Uterus (tissue), 4 donors: ENCODE data around the gene ITPR1. TPM values are rescaled to one million over a fixed set of nuclear protein-coding genes. Genes with fewer than 3 reads are reported as not detected.

Source experiments
- DNase-seq, 2 donors: peaks; one replicate each; pipeline ENCODE4 v3.0.0-alpha.2; 2019 to 2020
- H3K27ac ChIP-seq, 2 donors: fragments of 200-600 bp; sonication (generic); 1 replicate in 1 of 2; 2 replicates in 1 of 2; pipeline ENCODE4 v1.5.1; 2016 to 2018
- H3K27me3 ChIP-seq, 2 donors: fragments of 200-600 bp; sonication (generic); one replicate each; pipeline ENCODE4 v1.5.1; 2018 to 2019; ENCODE audit warnings: control low read depth in 1 of 2
- H3K36me3 ChIP-seq, 2 donors: fragments of 200-600 bp; sonication (generic); one replicate each; pipeline ENCODE4 v1.5.1; 2019; ENCODE audit warnings: control low read depth in 1 of 2
- H3K4me1 ChIP-seq, 2 donors: fragments of 200-600 bp; sonication (generic); one replicate each; pipeline ENCODE4 v1.5.1; 2018 to 2019; ENCODE audit warnings: control low read depth in 1 of 2
- H3K4me3 ChIP-seq, 2 donors: fragments of 200-600 bp; sonication (generic); 1 replicate in 1 of 2; 2 replicates in 1 of 2; pipeline ENCODE4 v1.5.1; 2018 to 2019; ENCODE audit warnings: mild to moderate bottlenecking in 1 of 2
- H3K9me3 ChIP-seq, 2 donors: fragments of 200-600 bp; sonication (generic); one replicate each; pipeline ENCODE4 v1.5.1; 2019; ENCODE audit warnings: control low read depth in 1 of 2
- POLR2A ChIP-seq, 2 donors: fragments of 450-650 bp; IDR thresholded peaks; one replicate each; pipeline ENCODE4 v1.6.1; 2016; ENCODE audit warnings: antibody characterized with exemption in 2 of 2, mild to moderate bottlenecking in 1 of 2, moderate library complexity in 1 of 2
- intact Hi-C: fragments of 100-400 bp; cut with DNase I; formaldehyde crosslinking; loops from one replicate; pipeline ENCODE4 v1.15.1; 2023; ENCODE audit warnings: low total_unique reads
- total RNA-seq, 4 donors: library from RNA; depleted of rRNA in 3 of 4; stranded (reverse); fragments of >200 nt in 3 of 4; gene quantifications; one replicate each; pipeline versions ENCODE4 v1.1.0 to v1.2.4, GENCODE V29; 2014 to 2023
- TF ChIP-seq, protein P1 (sequence below), 4 experiments: fragments of 200-600 bp in 2 of 4; fragments of 450-650 bp in 2 of 4; sonication (generic) in 2 of 4; IDR thresholded peaks; one replicate each; pipeline ENCODE4 v1.5.1; 2016 to 2019; ENCODE audit warnings: antibody characterized with exemption in 4 of 4, mild to moderate bottlenecking in 2 of 4, moderate library complexity in 1 of 4
- donor health status: DM: yes; HTN: yes; CAD: no.

The ITPR1 gene
- total RNA-seq, 4 donors from 2014 or later = 98.2 to 224 (median 141) TPM

DNA sequence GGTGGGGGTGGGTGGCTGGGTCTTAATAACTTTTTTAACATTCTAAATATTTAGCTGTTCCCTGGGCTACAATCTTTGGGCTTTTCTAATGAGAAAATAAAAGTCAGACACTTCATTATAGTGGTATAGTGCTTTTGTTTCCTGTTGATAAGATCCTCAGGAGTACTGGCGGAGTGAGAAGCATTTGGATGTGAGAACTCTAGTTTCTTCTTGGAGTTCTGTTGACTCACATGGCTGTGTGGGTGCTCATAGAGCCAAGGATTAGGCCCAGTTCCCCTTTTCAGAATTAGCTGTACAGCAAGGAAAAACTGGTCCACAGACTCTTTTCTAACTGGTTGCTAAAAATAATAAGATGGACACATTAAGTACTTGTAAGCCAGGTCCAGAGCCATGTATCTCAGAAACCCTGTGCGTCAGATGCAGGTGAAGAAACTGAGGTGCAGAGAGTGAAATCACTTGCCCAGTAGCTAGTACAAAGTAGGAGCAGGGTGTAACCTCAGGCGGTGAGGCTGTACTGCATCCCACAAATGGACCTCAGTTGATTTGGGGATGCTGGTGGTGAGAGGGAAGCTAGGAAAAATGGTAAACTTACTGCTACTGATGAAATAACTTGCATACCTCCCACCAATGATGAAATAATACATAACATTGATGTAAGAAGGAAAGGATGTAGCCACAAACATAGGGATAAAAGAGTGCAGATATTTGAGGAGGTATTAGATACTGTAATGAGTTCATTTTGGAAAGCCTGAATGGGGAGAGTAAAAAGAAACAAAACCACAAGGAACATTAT lies 2.3 kb downstream of the ITPR1 start:
- no peaks in the 10 kb centered on the region for H3K9me3 ChIP-seq
- H3K27ac ChIP-seq = peak overlapping the region; percentile 88 to 90
- H3K36me3 ChIP-seq = no peaks in the 10 kb centered on the region
- H3K27me3 ChIP-seq = no peaks in the 10 kb centered on the region
- peak overlapping the region; percentile 71 to 94 for H3K4me3 ChIP-seq
- intact Hi-C loops = no loop called here
- no peak for DNase-seq
- no peaks in the 10 kb centered on the region for H3K4me1 ChIP-seq
- TF ChIP-seq, protein P1, sequence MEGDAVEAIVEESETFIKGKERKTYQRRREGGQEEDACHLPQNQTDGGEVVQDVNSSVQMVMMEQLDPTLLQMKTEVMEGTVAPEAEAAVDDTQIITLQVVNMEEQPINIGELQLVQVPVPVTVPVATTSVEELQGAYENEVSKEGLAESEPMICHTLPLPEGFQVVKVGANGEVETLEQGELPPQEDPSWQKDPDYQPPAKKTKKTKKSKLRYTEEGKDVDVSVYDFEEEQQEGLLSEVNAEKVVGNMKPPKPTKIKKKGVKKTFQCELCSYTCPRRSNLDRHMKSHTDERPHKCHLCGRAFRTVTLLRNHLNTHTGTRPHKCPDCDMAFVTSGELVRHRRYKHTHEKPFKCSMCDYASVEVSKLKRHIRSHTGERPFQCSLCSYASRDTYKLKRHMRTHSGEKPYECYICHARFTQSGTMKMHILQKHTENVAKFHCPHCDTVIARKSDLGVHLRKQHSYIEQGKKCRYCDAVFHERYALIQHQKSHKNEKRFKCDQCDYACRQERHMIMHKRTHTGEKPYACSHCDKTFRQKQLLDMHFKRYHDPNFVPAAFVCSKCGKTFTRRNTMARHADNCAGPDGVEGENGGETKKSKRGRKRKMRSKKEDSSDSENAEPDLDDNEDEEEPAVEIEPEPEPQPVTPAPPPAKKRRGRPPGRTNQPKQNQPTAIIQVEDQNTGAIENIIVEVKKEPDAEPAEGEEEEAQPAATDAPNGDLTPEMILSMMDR (IDR thresholded peaks at IDR 0.05) = no peak
- no peak for TF ChIP-seq POLR2A (IDR thresholded peaks at IDR 0.05)

DNA sequence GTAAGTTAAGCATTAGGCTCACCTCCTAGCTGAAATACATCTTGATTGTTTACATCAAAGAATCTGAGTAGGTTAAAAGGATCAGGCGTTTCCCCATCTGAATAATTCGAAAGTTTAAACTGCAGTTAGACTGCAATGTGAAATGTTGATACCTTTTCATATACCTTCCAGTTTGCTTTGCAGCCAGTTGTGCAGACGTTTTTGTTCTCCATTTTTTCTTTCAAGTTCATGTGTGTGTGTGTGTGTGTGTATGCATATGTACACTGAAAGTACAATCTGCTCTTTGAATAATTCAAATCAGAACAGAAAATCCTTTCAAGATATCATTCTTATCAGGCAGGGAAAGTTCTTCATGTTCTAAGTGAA lies 2.9 kb downstream of the ITPR1 start:
- intact Hi-C loops = no loop called here
- H3K27ac ChIP-seq = peak overlapping the region; percentile 88 to 90

DNA sequence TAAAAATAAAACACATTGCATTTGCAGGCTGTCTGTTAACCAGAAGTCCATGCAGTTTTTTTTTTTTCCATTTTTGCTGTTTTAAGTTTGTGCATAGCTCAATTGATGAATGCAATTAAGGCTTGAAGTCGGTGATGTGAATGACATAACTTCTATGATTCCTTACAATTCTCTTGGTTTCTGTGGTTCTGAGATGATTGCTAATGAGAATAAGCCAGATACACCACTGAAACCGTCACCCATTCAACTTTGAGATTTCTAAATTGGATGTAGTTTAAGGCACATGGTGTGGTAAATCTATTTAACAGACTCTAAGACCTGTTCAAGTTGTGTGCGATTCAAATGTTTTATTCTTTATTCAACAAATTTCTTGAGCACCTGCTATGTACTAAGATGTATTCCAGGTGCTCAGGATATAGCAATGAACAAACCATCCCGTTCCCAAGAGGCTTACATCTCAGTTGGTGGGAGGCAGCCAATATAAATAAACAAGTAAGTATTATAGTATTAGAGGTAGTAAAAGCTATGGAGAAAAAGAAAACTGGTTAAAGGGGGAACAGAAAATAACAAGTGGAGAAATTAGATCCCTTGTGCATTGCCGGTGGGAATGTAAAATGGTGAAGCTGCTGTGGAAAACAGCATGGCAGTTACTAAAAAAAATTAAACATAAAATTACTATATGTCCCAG lies 4.0 kb downstream of the ITPR1 start:
- DNase-seq = no peak
- intact Hi-C loops = no loop called here
- H3K4me3 ChIP-seq = no peak overlapping the region
- no peaks in the 10 kb centered on the region for H3K9me3 ChIP-seq
- no peaks in the 10 kb centered on the region for H3K27me3 ChIP-seq
- TF ChIP-seq, protein P1 (IDR thresholded peaks at IDR 0.05) = no peak
- TF ChIP-seq POLR2A (IDR thresholded peaks at IDR 0.05) = no peak
- H3K27ac ChIP-seq = no peak overlapping the region
- H3K36me3 ChIP-seq = no peaks in the 10 kb centered on the region
- H3K4me1 ChIP-seq = no peaks in the 10 kb centered on the region

More for the DNA sequence above, 2.9 kb downstream of the ITPR1 start:
- Histone ChIP-seq H3K9me3 (no peaks in the 10 kb centered on the region), H3K36me3 (no peaks in the 10 kb centered on the region), H3K4me1 (no peaks in the 10 kb centered on the region), H3K27me3 (no peaks in the 10 kb centered on the region), H3K4me3 (peak overlapping the region in 1 of 2 donors; percentile 94)
- no peak for TF ChIP-seq POLR2A (IDR thresholded peaks at IDR 0.05)
- TF ChIP-seq, protein P1 (IDR thresholded peaks at IDR 0.05) = no peak
- no peak for DNase-seq

DNA sequence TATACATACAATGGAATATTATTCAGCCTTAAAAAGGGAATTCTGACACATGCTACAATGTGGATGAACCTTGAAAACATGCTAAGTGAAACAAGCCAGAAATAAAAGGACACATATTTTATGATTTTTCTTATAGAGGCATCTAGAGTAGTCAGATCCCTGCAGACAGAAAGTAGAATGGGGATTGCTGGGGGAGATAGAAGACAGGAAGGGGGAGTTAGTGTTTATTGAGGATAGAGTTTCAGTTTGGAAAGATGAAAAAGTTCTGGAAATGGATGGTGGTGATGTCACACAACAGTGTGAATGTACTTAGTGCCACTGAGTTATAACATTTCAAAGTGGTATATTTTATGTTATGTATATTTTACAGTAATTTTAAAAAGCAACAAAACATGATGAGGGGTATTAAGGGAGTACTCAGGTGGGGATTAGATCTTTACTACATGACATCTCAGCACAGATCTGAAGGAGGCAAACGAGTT lies 4.7 kb downstream of the ITPR1 start:
- no peaks in the 10 kb centered on the region for H3K27me3 ChIP-seq
- H3K36me3 ChIP-seq = no peaks in the 10 kb centered on the region
- H3K4me1 ChIP-seq = no peaks in the 10 kb centered on the region
- H3K9me3 ChIP-seq = no peaks in the 10 kb centered on the region
- DNase-seq = no peak
- TF ChIP-seq POLR2A (IDR thresholded peaks at IDR 0.05) = no peak
- TF ChIP-seq, protein P1 (IDR thresholded peaks at IDR 0.05) = no peak
- no peak overlapping the region for H3K27ac ChIP-seq
- intact Hi-C loops = no loop called here
- no peak overlapping the region for H3K4me3 ChIP-seq

DNA sequence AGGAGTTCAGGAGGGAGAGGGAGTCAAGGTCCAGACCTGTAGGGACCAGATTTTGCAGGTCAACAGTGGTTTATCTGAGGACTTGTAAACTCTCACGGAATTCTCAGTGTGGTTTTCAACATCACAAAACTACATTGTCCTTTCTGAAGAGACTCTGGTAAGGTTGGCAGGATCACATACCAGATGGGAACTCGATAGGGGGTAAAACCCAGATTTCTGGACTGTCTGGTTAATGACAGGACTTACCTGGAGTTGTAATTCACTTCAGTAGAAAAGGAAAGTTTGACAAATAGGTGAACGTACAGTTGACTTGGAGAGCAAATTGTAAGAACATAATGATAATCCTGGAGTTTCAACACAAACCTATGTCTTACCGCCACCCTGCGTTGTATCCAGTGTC lies 5.3 kb downstream of the ITPR1 start:
- TF ChIP-seq, protein P1 (IDR thresholded peaks at IDR 0.05) = no peak
- no peak for TF ChIP-seq POLR2A (IDR thresholded peaks at IDR 0.05)
- intact Hi-C loops = no loop called here
- H3K36me3 ChIP-seq = no peaks in the 10 kb centered on the region
- no peaks in the 10 kb centered on the region for H3K9me3 ChIP-seq
- no peak overlapping the region for H3K4me3 ChIP-seq
- H3K27ac ChIP-seq = no peak overlapping the region
- no peak for DNase-seq
- no peaks in the 10 kb centered on the region for H3K27me3 ChIP-seq
- peaks cover 0 to under 1% of the 10 kb centered on the region in 2 donors for H3K4me1 ChIP-seq
